Mammary epithelial cell (primary cell): ENCODE data around the gene RNF144B.

Experiments used
- EZH2 ChIP-seq: IDR thresholded peaks from 2 replicates; pipeline ENCODE4 v1.6.1; 2012; ENCODE audit warnings: low read length, inconsistent platforms, borderline replicate concordance
- TF ChIP-seq, protein P1 (sequence below), 2 donors: IDR thresholded peaks in 1 of 2; conservative IDR thresholded peaks in 1 of 2; 2 replicates each; pipeline ENCODE4 v1.5.1; 2011 to 2012; ENCODE audit warnings: inconsistent platforms in 2 of 2, low read length in 2 of 2, mild to moderate bottlenecking in 2 of 2, control low read depth in 1 of 2, low read depth in 1 of 2; ENCODE audit not compliant: insufficient read depth in 1 of 2; ENCODE audit errors: extremely low read depth in 1 of 2

DNA sequence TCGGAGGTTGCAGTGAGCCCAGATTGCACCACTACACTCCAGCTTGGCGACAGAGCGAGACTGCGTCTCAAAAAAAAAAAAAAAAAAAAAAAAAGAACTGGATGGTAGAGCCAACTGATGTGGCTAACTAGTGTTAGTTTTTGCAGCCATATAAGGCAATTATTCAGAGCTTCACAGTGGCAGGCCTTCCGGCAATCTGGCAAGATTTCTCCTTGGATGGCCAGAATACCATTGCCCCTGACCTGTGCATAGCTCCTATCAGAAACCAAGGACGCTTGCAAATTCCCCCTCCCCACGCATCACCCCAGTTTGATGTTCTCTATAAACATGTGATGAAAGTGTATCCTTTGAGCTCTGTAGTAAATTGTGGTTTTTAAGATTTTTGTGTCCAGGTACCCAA lies 127.0 kb downstream of the RNF144B start:
- TF ChIP-seq, protein P1, sequence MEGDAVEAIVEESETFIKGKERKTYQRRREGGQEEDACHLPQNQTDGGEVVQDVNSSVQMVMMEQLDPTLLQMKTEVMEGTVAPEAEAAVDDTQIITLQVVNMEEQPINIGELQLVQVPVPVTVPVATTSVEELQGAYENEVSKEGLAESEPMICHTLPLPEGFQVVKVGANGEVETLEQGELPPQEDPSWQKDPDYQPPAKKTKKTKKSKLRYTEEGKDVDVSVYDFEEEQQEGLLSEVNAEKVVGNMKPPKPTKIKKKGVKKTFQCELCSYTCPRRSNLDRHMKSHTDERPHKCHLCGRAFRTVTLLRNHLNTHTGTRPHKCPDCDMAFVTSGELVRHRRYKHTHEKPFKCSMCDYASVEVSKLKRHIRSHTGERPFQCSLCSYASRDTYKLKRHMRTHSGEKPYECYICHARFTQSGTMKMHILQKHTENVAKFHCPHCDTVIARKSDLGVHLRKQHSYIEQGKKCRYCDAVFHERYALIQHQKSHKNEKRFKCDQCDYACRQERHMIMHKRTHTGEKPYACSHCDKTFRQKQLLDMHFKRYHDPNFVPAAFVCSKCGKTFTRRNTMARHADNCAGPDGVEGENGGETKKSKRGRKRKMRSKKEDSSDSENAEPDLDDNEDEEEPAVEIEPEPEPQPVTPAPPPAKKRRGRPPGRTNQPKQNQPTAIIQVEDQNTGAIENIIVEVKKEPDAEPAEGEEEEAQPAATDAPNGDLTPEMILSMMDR (conservative IDR thresholded peaks at IDR 0.05 in 1 of 2, IDR thresholded peaks at IDR 0.05 in 1 of 2; ENCODE audit: extremely low read depth in 1 of 2, insufficient read depth in 1 of 2, low read depth in 1 of 2, low read length in 2 of 2), result no peak
- no peak for TF ChIP-seq EZH2
